Fibroblast of peridontal ligament (primary cell): ENCODE data around the gene SERTAD2.

Experiments
- DNase-seq: peaks from one replicate; pipeline ENCODE4 v3.0.0-alpha.2; 2010; ENCODE audit errors: extremely low read depth

SERTAD2 gene

GRCh38 chr2:64653109-64654062, at the start of gene SERTAD2:
Gene SERTAD2 (minus strand): TSS chr2:64653913. CDS start chr2:64636871, 17,042 bp downstream.
- peak; percentile 74 for DNase-seq

GRCh38 chr2:64700133-64700809, 46.6 kb upstream of the SERTAD2 start:
- peak; percentile 73 for DNase-seq

DNA sequence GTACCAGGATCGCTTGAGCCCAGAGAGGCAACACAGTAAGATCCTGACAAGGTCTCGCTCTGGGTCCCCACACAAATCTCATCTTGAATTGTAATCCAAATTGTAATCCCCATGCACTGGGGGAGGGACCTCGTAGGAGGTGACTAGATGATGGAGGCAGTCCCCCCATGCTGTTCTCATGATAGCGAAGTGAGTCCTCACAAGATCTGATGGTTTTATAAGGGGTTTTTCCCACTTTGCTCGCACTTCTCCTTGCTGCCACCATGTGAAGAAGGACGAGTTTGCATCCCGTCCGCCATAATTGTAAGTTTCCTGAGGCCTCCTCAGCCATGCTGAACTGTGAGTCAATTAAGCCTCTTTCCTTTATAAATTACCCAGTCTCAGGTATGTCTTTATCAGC, 46.0 kb upstream of the SERTAD2 start:
- no peak for DNase-seq

GRCh38 chr2:64698668-64699444, 45.1 kb upstream of the SERTAD2 start:
- DNase-seq, result peak; percentile 76

DNA sequence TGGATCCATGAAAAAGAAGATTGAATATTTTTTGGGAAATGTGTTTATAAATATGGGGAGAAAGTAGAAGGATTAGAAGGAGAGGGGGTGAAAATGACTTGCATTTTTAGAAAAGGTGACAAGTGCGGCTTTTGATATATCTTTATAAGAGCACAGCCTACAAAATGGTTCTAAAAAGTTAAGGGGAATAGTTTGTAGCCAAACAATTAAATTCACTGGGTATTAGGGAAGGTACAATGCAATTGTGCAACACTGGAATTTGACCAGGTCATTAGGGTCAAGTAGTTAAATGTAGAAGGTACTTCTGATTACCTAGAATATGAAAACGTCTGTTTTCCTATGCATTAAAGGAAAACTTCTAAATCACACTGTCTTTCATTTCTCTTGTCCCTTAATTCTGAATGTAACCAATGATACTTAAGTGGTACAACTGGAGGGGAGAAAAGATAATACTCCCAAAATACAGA, 44.5 kb upstream of the SERTAD2 start:
- no peak for DNase-seq

GRCh38 chr2:64697297-64698176, 43.8 kb upstream of the SERTAD2 start:
- peak; percentile 57 for DNase-seq

- DNase-seq, result no peak
Measured at GRCh38 chr2:64696636-64697035, 42.9 kb upstream of the SERTAD2 start.

GRCh38 chr2:64695721-64696261, 42.1 kb upstream of the SERTAD2 start:
- DNase-seq, result peak; percentile 57

DNA sequence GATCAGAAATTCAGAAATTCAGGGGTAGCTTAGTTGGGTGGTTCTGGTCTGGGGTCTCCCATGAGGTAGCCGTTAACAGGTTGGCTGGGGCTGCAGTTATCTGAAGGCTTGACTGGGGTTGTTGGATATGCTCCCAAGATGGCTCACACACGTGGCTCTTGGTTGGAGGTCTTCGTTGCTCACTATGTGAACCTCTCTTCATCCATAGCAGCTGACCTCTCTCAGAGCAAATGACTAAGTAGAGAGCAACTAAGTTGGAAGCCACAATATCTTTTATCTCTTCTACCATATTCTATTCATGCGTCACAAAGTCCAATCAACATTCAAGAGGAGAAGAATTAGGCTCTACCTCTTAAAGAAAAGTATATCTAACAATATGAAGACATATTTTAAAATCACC, 38.7 kb upstream of the SERTAD2 start:
- DNase-seq, result no peak

DNA sequence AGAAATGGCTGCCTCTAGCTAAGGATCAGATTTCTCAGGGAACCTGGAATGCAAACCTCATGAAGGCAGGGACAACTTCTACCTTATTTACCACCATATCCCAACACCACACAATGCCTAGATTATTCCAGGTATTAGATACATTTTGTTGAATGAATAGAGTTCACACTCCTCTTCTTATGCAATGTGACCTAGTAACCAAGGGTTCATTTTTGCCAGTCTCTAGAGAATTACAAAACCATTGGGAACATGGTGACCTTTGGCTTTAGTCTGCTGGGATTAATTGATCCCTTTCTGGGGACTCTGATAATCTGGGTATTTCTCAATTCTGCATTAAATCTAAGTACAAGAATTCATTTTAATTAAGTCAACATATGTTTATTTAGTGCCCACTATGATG, 35.2 kb upstream of the SERTAD2 start:
- DNase-seq, result no peak

DNA sequence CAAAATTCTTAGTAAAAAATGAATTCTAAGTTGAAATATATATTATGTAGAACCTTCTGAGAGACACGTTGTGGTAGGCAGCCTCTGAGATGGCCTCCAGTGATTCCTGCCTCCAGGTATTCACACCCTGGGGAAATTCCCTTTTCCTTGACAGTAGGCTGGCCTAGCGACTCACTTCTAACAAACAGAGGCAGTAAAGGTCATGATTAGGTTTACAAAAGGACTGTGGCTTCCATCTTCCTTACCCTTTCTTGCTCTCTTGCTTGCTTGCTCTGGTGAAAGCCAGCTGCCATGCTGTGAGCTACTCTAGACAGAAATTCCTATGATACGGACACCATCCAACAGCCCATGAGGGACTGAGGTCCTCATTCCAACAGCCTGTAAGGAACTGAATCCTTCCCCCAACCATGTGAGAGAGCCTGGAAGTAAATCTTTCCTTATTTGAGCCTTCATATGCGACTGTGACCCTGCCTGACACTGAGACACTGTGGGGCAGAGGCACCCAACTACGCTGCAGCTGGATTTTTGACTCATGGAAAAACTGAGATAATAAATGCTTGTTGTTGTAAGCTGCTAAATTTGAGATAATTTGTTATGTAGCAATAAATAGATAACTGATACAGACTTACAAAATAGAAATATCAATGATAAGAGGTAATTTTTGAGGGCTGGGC, 32.7 kb upstream of the SERTAD2 start:
- no peak for DNase-seq

DNA sequence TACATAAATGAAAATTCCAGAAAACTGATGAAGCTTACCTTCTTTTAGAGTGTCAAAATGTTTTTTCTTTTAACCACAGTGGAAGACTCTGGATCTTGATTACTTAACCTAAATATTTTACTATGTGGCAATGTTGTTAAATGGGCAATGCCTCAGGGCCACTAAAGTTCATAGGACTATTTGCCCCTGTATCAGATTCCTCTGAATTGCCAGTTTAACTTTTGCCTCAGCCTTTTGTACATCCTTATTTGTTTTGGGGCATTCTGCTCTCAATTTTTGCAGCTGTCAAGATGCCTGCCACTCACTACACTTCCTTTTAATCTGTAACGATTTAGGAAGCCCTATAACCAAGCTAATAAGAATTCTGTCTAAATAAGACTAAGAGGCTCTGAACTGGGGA, 31.7 kb upstream of the SERTAD2 start:
- peak; percentile 64 for DNase-seq

- DNase-seq, result no peak
Measured at GRCh38 chr2:64683771-64684510, 30.2 kb upstream of the SERTAD2 start.

- DNase-seq, result no peak
Measured at GRCh38 chr2:64681479-64681967, 27.8 kb upstream of the SERTAD2 start.

GRCh38 chr2:64679673-64680425, 26.1 kb upstream of the SERTAD2 start:
- DNase-seq, result no peak

GRCh38 chr2:64678771-64679590, 25.3 kb upstream of the SERTAD2 start:
- DNase-seq, result no peak

DNA sequence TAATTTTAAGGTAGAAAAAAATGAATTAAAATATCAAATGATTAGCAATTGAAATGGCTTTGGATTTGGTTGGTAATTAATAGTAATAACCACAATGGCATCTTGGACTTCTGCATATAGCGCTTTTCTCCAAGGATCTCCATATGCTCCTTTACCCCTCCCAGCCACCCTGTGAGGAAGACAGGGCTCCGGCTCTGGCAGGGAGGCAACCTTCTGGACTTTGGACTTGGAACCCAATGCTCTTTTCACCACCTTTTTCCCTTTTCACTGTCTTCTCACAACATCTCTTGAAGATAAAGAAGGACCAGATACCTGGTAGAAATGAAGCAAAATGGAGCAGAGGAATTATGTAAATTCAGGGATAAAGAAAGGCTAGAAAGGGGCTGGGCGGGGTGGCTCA, 23.8 kb upstream of the SERTAD2 start:
- no peak for DNase-seq

DNA sequence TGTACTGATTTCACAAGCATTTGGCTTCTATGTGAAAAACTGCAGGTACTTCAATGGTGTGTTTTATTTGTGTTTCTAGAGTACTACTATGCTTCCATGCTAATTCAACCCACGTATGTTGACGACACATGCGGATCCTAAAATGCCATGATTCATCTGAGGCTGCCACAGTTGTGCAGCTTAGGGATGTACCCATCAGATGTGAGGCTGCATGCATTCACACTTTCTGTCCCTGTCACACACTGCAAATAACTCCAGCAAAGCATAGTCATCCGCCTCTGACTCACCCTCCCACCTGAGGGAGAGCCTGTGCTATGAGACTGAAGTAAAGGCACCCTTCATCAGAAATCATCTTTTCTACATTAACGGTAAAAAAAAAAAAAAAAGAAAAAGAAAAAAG, 22.1 kb upstream of the SERTAD2 start:
- no peak for DNase-seq
